Brain microvascular endothelial cell (primary cell): ENCODE results near the gene NKPD1.

Source experiments
- DNase-seq: peaks from one replicate; pipeline ENCODE4 v3.0.0-alpha.2; 2020
- H3K27ac ChIP-seq: fragments of 250-450 bp; sonication (Bioruptor Pico); 2 replicates; pipeline ENCODE4 v1.5.1; 2020; ENCODE audit warnings: mild to moderate bottlenecking, moderate library complexity
- H3K27me3 ChIP-seq: fragments of 250-450 bp; sonication (Bioruptor Pico); replicated peaks from 2 replicates; pipeline ENCODE4 v1.5.1; 2020; ENCODE audit warnings: mild to moderate bottlenecking
- H3K36me3 ChIP-seq: fragments of 250-450 bp; sonication (Bioruptor Pico); replicated peaks from 2 replicates; pipeline ENCODE4 v1.5.1; 2020; ENCODE audit warnings: mild to moderate bottlenecking
- H3K4me3 ChIP-seq: 2 replicates; pipeline ENCODE4 v1.5.1; 2011; ENCODE audit warnings: low read depth, mild to moderate bottlenecking, control low read depth, low read length, moderate library complexity
- CTCF ChIP-seq: IDR thresholded peaks from 2 replicates; pipeline ENCODE4 v1.5.1; 2011; ENCODE audit warnings: low read depth, mild to moderate bottlenecking, moderate library complexity, low read length, control low read depth, inconsistent platforms; ENCODE audit errors: missing control alignments
- in situ Hi-C: cut with HindIII; loops from 2 replicates; pipeline ENCODE4 v1.10.0; 2017; ENCODE audit warnings: low sequenced_read_pairs, low pct_ligation_motif_present

The NKPD1 gene

GRCh38 chr19:45182758-45183157 is 22.0 kb upstream of the NKPD1 start:
- Histone ChIP-seq H3K4me3 (no peak overlapping the region), H3K27ac (no peak overlapping the region), H3K36me3 (no peaks in the 10 kb centered on the region), H3K27me3 (no peaks in the 10 kb centered on the region)
- no peak for DNase-seq
- TF ChIP-seq CTCF = no peak
- in situ Hi-C loops = no loop called here

GRCh38 chr19:45180936-45181335 is 20.2 kb upstream of the NKPD1 start:
- no peak for TF ChIP-seq CTCF
- H3K27me3 ChIP-seq = no peaks in the 10 kb centered on the region
- H3K4me3 ChIP-seq = no peak overlapping the region
- no peak for DNase-seq
- H3K27ac ChIP-seq = no peak overlapping the region
- in situ Hi-C loops = no loop called here
- H3K36me3 ChIP-seq = no peaks in the 10 kb centered on the region

GRCh38 chr19:45179892-45180370 is 19.1 kb upstream of the NKPD1 start:
- TF ChIP-seq CTCF = no peak
- H3K4me3 ChIP-seq = peak overlapping the region; percentile 95
- peak overlapping the region; percentile 75 for H3K27ac ChIP-seq
- in situ Hi-C loops = no loop called here
- H3K36me3 ChIP-seq = no peaks in the 10 kb centered on the region
- no peaks in the 10 kb centered on the region for H3K27me3 ChIP-seq
- DNase-seq = no peak

- in situ Hi-C loops = no loop called here
- Histone ChIP-seq H3K4me3 (peak overlapping the region; percentile 95), H3K36me3 (no peaks in the 10 kb centered on the region), H3K27ac (peak overlapping the region; percentile 75), H3K27me3 (no peaks in the 10 kb centered on the region)
- no peak for DNase-seq
- no peak for TF ChIP-seq CTCF
Measured at GRCh38 chr19:45179072-45179891, 18.5 kb upstream of the NKPD1 start.

- no peaks in the 10 kb centered on the region for H3K36me3 ChIP-seq
- H3K27ac ChIP-seq = peak within 1 kb of the TSS; percentile 92
- peak within 1 kb of the TSS; percentile 95 for H3K4me3 ChIP-seq
- DNase-seq = peak; percentile 100
- H3K27me3 ChIP-seq = no peaks in the 10 kb centered on the region
- in situ Hi-C loops = no loop called here
- TF ChIP-seq CTCF = peak; percentile 40
Measured at GRCh38 chr19:45178262-45179071, 17.7 kb upstream of the NKPD1 start, which contains the start of gene BLOC1S3. Gene BLOC1S3, plus strand, starts transcription at chr19:45178784. Its CDS starts 513 bp downstream, at chr19:45179297.
